Progenitor cell of endocrine pancreas (in vitro differentiated cells): ENCODE data around the gene CENPL. TPM values are rescaled to one million over a fixed set of nuclear protein-coding genes. Genes with fewer than 3 reads are reported as not detected.
A peak's percentile ranks its signal among the peaks of the same experiment; 100 is the strongest.

Experiments used
- DNase-seq: peaks from one replicate; pipeline ENCODE4 v3.0.0; 2021; ENCODE audit warnings: low spot score; ENCODE audit not compliant: unreplicated experiment
- H3K27ac Mint-ChIP-seq: 2 replicates; pipeline ENCODE4 v1.8.0; 2021; ENCODE audit warnings: mild to moderate bottlenecking, moderate library complexity, mixed read lengths
- H3K27me3 Mint-ChIP-seq: 2 replicates; pipeline ENCODE4 v1.8.0; 2021; ENCODE audit warnings: mixed read lengths
- H3K36me3 Mint-ChIP-seq: 2 replicates; pipeline ENCODE4 v1.8.0; 2022; ENCODE audit warnings: mixed read lengths; ENCODE audit not compliant: insufficient read depth
- H3K4me1 Mint-ChIP-seq: 2 replicates; pipeline ENCODE4 v1.8.0; 2021; ENCODE audit warnings: low read depth, mixed read lengths
- H3K4me3 Mint-ChIP-seq: 2 replicates; pipeline ENCODE4 v1.8.0; 2021; ENCODE audit warnings: low read depth, mild to moderate bottlenecking, moderate library complexity, mixed read lengths
- H3K9me3 Mint-ChIP-seq: 2 replicates; pipeline ENCODE4 v1.8.0; 2021; ENCODE audit warnings: low read depth, mixed read lengths
- total RNA-seq: library from RNA; stranded (reverse); gene quantifications from 2 replicates; pipeline ENCODE4 v1.2.1, GENCODE V29; 2021
- TF ChIP-seq, protein P1 (sequence below): fragments of 200-600 bp; sonication (generic); IDR thresholded peaks from one replicate; pipeline ENCODE4 v1.5.0; 2021; ENCODE audit warnings: antibody characterized with exemption, mild to moderate bottlenecking; ENCODE audit not compliant: unreplicated experiment

Gene CENPL
- total RNA-seq, 1 donor from 2014 or later = 12.0 TPM

DNA sequence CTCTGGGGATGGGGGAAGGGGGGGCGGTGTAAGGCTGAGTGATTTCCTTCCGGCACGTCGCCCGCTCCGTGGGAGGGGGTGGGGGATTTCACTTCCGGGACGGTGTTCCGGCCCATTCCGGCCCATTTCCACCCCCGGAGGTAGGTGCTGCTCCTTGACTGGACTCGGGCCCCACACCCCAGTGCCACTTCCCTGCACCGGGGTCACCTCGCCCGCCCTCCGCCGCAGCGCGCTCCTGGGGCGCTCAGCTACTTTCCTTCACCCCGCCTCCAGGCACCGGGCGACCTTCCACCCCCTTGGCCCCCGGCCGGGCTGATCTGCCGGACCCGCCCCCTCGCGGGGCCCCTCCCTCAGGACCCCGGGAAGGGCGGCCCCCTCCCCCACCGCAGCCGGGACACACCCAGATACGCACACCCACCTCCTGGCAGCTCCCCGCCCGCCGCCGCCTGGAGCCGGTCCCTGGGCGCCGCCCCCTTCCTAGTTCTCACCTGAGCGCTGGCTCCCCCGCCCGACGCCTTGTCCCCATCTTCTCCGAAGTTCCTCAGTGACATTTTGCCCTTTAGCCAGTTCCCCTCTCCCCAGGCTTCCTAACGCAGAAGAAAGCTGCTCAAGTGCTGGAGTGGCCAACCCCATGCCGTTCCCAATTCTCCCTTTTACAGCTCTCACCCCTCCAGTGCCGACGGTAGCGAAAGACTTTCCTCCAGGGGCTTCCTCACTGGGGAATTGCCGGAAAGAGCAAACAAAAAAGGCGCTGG is 43.8 kb upstream of the CENPL start, which contains the start of gene ZBTB37:
Gene ZBTB37 (plus strand): TSS at position 115 of the 755 bp plus-strand sequence. CDS start 1,846 bp downstream, outside the sequence.
- peaks cover 40% of the 10 kb centered on the region for H3K36me3 Mint-ChIP-seq
- H3K9me3 Mint-ChIP-seq = no peaks in the 10 kb centered on the region
- H3K4me1 Mint-ChIP-seq = peaks cover 37% of the 10 kb centered on the region

DNA sequence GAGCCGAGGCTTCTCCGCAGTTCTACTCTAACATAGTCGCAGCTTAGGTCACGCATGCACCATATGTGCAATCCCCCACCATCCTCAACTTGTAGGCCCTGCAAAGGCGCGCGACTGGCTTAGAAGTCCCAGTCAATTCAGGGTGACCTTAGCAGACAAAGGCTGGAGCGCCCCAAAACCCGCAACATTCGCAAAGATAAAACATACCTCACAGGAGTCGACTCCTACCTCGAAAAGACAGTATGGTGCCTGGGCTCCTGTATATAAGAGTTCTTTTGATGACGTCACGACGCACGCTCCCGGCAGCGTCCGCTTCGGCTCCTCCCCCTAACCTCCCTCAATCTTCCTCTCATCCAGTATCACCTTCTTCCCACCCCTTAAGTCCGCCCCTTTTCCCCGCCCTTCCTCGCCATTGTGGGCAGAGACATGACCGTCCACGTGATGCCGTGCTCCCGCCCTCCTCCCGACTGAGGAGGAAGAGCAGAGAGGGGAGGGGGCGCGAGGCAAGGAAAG is 43.1 kb upstream of the CENPL start, which contains the start of gene GAS5:
Gene GAS5 (minus strand): TSS at position 237 of the 513 bp plus-strand sequence.
- peaks cover 35% of the 10 kb centered on the region for H3K4me1 Mint-ChIP-seq
- H3K27me3 Mint-ChIP-seq = no peaks in the 10 kb centered on the region

More for the DNA sequence above, 43.8 kb upstream of the CENPL start, which contains the start of gene ZBTB37:
- Mint-ChIP-seq H3K27me3 (no peaks in the 10 kb centered on the region), H3K27ac (peak within 1 kb of the TSS; percentile 100), H3K4me3 (peak within 1 kb of the TSS; percentile 99)
- peak; percentile 97 for DNase-seq
- TF ChIP-seq, protein P1, sequence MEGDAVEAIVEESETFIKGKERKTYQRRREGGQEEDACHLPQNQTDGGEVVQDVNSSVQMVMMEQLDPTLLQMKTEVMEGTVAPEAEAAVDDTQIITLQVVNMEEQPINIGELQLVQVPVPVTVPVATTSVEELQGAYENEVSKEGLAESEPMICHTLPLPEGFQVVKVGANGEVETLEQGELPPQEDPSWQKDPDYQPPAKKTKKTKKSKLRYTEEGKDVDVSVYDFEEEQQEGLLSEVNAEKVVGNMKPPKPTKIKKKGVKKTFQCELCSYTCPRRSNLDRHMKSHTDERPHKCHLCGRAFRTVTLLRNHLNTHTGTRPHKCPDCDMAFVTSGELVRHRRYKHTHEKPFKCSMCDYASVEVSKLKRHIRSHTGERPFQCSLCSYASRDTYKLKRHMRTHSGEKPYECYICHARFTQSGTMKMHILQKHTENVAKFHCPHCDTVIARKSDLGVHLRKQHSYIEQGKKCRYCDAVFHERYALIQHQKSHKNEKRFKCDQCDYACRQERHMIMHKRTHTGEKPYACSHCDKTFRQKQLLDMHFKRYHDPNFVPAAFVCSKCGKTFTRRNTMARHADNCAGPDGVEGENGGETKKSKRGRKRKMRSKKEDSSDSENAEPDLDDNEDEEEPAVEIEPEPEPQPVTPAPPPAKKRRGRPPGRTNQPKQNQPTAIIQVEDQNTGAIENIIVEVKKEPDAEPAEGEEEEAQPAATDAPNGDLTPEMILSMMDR = no peak

DNA sequence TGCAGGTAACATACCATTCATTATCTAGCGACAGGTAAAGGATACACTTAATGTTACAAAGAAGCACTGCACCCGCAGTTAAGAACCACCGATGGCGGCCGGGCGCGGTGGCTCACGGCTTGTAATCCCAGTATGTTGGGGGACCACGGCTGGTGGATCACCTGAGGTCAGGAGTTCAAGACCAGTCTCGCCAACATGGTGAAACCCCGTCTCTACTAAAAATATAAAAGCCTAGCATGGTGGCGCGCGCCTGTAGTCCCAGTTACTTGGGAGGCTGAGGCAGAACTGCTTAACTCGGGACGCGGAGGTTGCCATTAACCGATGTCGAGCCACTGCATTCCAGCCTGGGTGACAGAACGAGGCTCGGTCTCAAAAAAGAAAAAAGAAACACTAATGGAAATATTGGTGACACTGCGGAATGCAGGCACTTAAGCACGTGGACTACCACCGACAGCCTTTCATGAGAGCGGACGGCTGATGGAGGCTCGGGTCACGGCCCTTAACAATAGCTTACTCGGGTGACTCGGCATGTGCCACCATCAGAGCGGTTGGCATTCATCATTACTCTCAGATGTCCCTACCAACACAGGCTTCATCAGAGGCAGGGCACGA is 42.6 kb upstream of the CENPL start:
- TF ChIP-seq, protein P1 = no peak
- Mint-ChIP-seq H3K4me3 (peak overlapping the region; percentile 99), H3K36me3 (peaks cover 40% of the 10 kb centered on the region), H3K27me3 (no peaks in the 10 kb centered on the region), H3K9me3 (no peaks in the 10 kb centered on the region), H3K27ac (peak overlapping the region; percentile 100), H3K4me1 (peaks cover 35% of the 10 kb centered on the region)
- DNase-seq = no peak

More for the DNA sequence above, 43.1 kb upstream of the CENPL start, which contains the start of gene GAS5:
- H3K4me3 Mint-ChIP-seq = peak within 1 kb of the TSS; percentile 99
- DNase-seq = peak; percentile 97
- H3K36me3 Mint-ChIP-seq = peaks cover 40% of the 10 kb centered on the region
- peak within 1 kb of the TSS; percentile 100 for H3K27ac Mint-ChIP-seq
- TF ChIP-seq, protein P1 = no peak
- H3K9me3 Mint-ChIP-seq = no peaks in the 10 kb centered on the region

DNA sequence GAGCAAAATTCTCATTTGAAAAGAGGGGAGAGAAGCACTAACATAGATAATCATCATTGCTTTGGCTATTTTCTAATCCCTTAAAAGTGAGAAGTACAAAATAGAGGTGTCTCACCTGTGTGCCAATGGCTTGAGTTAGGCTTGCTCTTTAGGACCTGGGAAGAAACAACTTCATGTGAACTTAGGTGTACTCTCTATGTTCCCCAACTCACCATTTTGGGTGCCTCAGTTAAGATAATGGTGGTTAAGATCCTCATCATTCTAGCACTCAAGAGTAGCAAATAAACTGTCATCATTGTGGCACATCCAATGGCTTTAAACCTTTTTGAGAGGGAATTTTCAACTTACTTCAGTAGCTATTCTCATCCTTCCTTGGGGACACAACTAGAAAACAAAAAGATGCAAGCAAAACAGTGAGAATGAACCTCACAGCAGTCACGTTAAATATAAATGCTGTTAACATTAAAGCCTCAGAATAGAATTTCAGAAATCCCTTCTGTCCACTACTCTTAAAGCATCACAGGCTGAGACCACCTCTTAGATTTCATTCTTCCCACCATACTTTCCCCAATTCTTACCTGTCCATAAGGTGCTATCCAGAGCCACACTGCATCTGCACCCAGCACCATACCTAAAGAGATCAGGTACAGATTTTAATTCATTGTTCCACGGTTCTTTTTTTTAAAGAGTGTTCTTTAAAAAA is 41.9 kb upstream of the CENPL start:
- no peaks in the 10 kb centered on the region for H3K27me3 Mint-ChIP-seq
- H3K9me3 Mint-ChIP-seq = no peaks in the 10 kb centered on the region
- TF ChIP-seq, protein P1 = no peak
- peak overlapping the region; percentile 99 for H3K4me3 Mint-ChIP-seq
- H3K27ac Mint-ChIP-seq = peak overlapping the region; percentile 100
- peaks cover 42% of the 10 kb centered on the region for H3K36me3 Mint-ChIP-seq
- no peak for DNase-seq
- peaks cover 34% of the 10 kb centered on the region for H3K4me1 Mint-ChIP-seq
